Body of pancreas (tissue), 4 donors: ENCODE measurements around the gene MPV17L2.

Source experiments
- CTCF ChIP-seq, 7 experiments: fragments of 450-650 bp in 4 of 7; fragments of 200-600 bp in 3 of 7; sonication (generic) in 3 of 7; IDR thresholded peaks; one replicate each; pipeline ENCODE4 v1.5.1; 2016 to 2019; ENCODE audit warnings: antibody characterized with exemption in 7 of 7
- POLR2A ChIP-seq, 3 donors: fragments of 450-650 bp; IDR thresholded peaks; one replicate each; pipeline ENCODE4 v1.6.1; 2016; ENCODE audit warnings: antibody characterized with exemption in 3 of 3, mild to moderate bottlenecking in 2 of 3

DNA sequence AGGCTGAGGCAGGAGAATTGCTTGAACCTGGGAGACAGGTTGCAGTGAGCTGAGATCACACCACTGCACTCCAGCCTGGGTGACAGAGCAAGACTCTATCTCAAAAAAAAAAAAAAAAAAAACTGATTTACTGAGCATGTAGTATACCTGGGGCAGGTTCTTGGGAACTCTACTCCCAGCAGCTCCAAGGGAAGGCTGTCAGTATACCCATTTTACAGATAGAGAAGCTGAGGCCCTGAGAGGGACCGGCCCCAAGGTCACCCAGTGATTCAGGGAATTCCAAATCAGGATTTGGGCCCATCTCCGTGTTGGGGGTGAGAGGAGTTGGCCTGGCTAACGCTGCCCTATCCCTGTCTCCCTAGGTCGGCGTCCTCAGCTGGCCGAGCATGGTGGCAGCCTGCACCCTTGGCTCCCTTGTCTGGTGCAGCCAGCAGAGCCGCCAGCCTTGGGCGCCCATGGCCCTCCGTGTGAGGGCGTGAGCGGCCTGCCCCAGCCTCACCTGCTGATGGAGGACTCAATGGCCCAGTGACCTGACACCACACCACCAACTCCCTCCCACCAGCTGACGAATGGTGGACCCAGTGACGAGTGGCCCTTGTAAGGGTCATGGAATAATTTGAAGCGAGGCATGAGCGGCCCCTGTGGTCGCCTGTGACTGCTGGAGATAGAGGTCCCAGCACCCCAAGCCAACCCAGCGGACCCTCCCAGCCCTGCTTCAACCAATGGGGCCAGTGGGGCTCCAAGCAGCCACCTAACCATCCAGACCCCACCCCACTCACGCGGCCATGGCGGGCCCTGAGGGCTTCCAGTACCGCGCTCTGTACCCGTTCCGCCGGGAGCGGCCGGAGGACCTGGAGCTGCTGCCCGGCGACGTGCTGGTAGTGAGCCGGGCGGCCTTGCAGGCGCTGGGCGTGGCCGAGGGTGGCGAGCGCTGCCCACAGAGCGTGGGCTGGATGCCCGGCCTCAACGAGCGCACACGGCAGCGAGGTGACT lies 37.6 kb upstream of the MPV17L2 start:
- no peak for TF ChIP-seq CTCF (IDR thresholded peaks at IDR 0.05)
- no peak for TF ChIP-seq POLR2A (IDR thresholded peaks at IDR 0.05)
